ENCODE data around the gene ILDR2.

GRCh38 chr1:167012570-167012969 lies 37.2 kb upstream of the ILDR2 start:
- TF ChIP-seq CTCF (IDR thresholded peaks at IDR 0.05) (no peak), POLR2AphosphoS5 (IDR thresholded peaks at IDR 0.05) (no peak)

Data from gastroesophageal sphincter (tissue), 3 donors.